ENCODE measurements around the gene MTIF3. TPM values are rescaled to one million over a fixed set of nuclear protein-coding genes. Genes with fewer than 3 reads are reported as not detected.

Gene MTIF3
- total RNA-seq, 1 experiment from 2014 or later = 20.7 TPM

GRCh38 chr13:27405546-27406134, 44.7 kb downstream of the MTIF3 start:
- Histone ChIP-seq H3K4me3 (ENCODE audit: low read depth in 2 of 2, low read length in 2 of 2) (no peak overlapping the region), H3K9me3 (ENCODE audit: control insufficient read depth, insufficient read depth, low read depth, low read length) (no peaks in the 10 kb centered on the region), H3K27me3 (ENCODE audit: control insufficient read depth, insufficient read depth, low read length) (no peaks in the 10 kb centered on the region), H3K36me3 (ENCODE audit: control insufficient read depth, insufficient read depth, low read length) (no peaks in the 10 kb centered on the region), H3K4me1 (ENCODE audit: control insufficient read depth, insufficient read depth, low read length) (peaks cover 5% of the 10 kb centered on the region; the same call in 1 of the 2 replicates), H3K27ac (ENCODE audit: low read length) (no peak overlapping the region)
- DNase-seq (ENCODE audit: low read depth, low spot score) (no peak), ATAC-seq (no peak)
- no TSS peak for BruUV-seq (replicated peaks)
- TF ChIP-seq REST (IDR thresholded peaks at IDR 0.05; ENCODE audit: insufficient read depth in 1 of 2, low read depth in 2 of 2, low read length in 1 of 2) (no peak), CTCF (IDR thresholded peaks at IDR 0.05) (no peak), SIN3A (IDR thresholded peaks at IDR 0.05; ENCODE audit: borderline replicate concordance, insufficient read depth, low read depth, low read length) (no peak), POLR2AphosphoS5 (IDR thresholded peaks at IDR 0.05; ENCODE audit: low read depth, low read length) (no peak), TCF7L2 (IDR thresholded peaks at IDR 0.05; ENCODE audit: low read depth, low read length) (no peak)
- intact Hi-C loops (cut with micrococcal nuclease; ENCODE audit: unreplicated experiment) (no loop called here), in situ Hi-C loops (cut with HindIII; ENCODE audit: low pct_unique_long_range_greater_than_20kb, low sequenced_read_pairs) (no loop called here)
- ChIA-PET POLR2A (interaction anchor here (0.5 to 0.7 kb wide), 2 partner anchors 13 to 32 kb away, joined by 3 to 5 read pairs; no protein-coding TSS in a partner anchor), CTCF (no interaction called here)

- H3K27me3 ChIP-seq (ENCODE audit: control insufficient read depth, insufficient read depth, low read length) = no peaks in the 10 kb centered on the region
- TF ChIP-seq SIN3A (IDR thresholded peaks at IDR 0.05; ENCODE audit: borderline replicate concordance, insufficient read depth, low read depth, low read length) (no peak), CTCF (IDR thresholded peaks at IDR 0.05) (no peak), REST (IDR thresholded peaks at IDR 0.05; ENCODE audit: insufficient read depth in 1 of 2, low read depth in 2 of 2, low read length in 1 of 2) (no peak), TCF7L2 (IDR thresholded peaks at IDR 0.05; ENCODE audit: low read depth, low read length) (no peak), POLR2AphosphoS5 (IDR thresholded peaks at IDR 0.05; ENCODE audit: low read depth, low read length) (no peak)
- in situ Hi-C loops (cut with HindIII; ENCODE audit: low pct_unique_long_range_greater_than_20kb, low sequenced_read_pairs) (no loop called here), intact Hi-C loops (cut with micrococcal nuclease; ENCODE audit: unreplicated experiment) (no loop called here)
- no peaks in the 10 kb centered on the region for H3K36me3 ChIP-seq (ENCODE audit: control insufficient read depth, insufficient read depth, low read length)
- ATAC-seq = no peak
- BruUV-seq (replicated peaks) = no TSS peak
- no peaks in the 10 kb centered on the region for H3K9me3 ChIP-seq (ENCODE audit: control insufficient read depth, insufficient read depth, low read depth, low read length)
- POLR2A ChIA-PET = interaction anchor here (0.5 to 0.7 kb wide), 2 partner anchors 12 to 31 kb away, joined by 3 to 5 read pairs; no protein-coding TSS in a partner anchor
- H3K4me3 ChIP-seq (ENCODE audit: low read depth in 2 of 2, low read length in 2 of 2) = no peak overlapping the region
- H3K27ac ChIP-seq (ENCODE audit: low read length) = no peak overlapping the region
- peaks cover 5% of the 10 kb centered on the region; the same call in 1 of the 2 replicates for H3K4me1 ChIP-seq (ENCODE audit: control insufficient read depth, insufficient read depth, low read length)
- DNase-seq (ENCODE audit: low read depth, low spot score) = no peak
- CTCF ChIA-PET = no interaction called here
These were observed 45.7 kb downstream of the MTIF3 start for GRCh38 chr13:27404680-27405079.

All from Panc1 (cell line).